ENCODE data around the gene PIGC.

The PIGC gene

GRCh38 chr1:172414331-172414730 is 29.5 kb downstream of the PIGC start:
- no peak overlapping the region for H3K4me3 ChIP-seq (ENCODE audit: low read depth, low read length)
- no peak for DNase-seq (ENCODE audit: low read depth)
- TF ChIP-seq CTCF (IDR thresholded peaks at IDR 0.05; ENCODE audit: control insufficient read depth, extremely low read depth, insufficient read depth): no peak

GRCh38 chr1:172411791-172412338 is 32.0 kb downstream of the PIGC start:
- DNase-seq (ENCODE audit: low read depth): no peak
- no peak overlapping the region for H3K4me3 ChIP-seq (ENCODE audit: low read depth, low read length)
- no peak for TF ChIP-seq CTCF (IDR thresholded peaks at IDR 0.05; ENCODE audit: control insufficient read depth, extremely low read depth, insufficient read depth)

- H3K4me3 ChIP-seq (ENCODE audit: low read depth, low read length): no peak overlapping the region
- no peak for DNase-seq (ENCODE audit: low read depth)
- TF ChIP-seq CTCF (IDR thresholded peaks at IDR 0.05; ENCODE audit: control insufficient read depth, extremely low read depth, insufficient read depth): no peak
Observed at GRCh38 chr1:172410027-172410426, 33.8 kb downstream of the PIGC start.

GRCh38 chr1:172408958-172409357 is 34.9 kb downstream of the PIGC start:
- TF ChIP-seq CTCF (IDR thresholded peaks at IDR 0.05; ENCODE audit: control insufficient read depth, extremely low read depth, insufficient read depth): no peak
- H3K4me3 ChIP-seq (ENCODE audit: low read depth, low read length): no peak overlapping the region
- no peak for DNase-seq (ENCODE audit: low read depth)

GRCh38 chr1:172406968-172407367 is 36.9 kb downstream of the PIGC start:
- no peak for DNase-seq (ENCODE audit: low read depth)
- no peak overlapping the region for H3K4me3 ChIP-seq (ENCODE audit: low read depth, low read length)
- no peak for TF ChIP-seq CTCF (IDR thresholded peaks at IDR 0.05; ENCODE audit: control insufficient read depth, extremely low read depth, insufficient read depth)

GRCh38 chr1:172405912-172406311 is 38.0 kb downstream of the PIGC start:
- H3K4me3 ChIP-seq (ENCODE audit: low read depth, low read length): no peak overlapping the region
- no peak for DNase-seq (ENCODE audit: low read depth)
- TF ChIP-seq CTCF (IDR thresholded peaks at IDR 0.05; ENCODE audit: control insufficient read depth, extremely low read depth, insufficient read depth): no peak

- H3K4me3 ChIP-seq (ENCODE audit: low read depth, low read length): no peak overlapping the region
- no peak for TF ChIP-seq CTCF (IDR thresholded peaks at IDR 0.05; ENCODE audit: control insufficient read depth, extremely low read depth, insufficient read depth)
- DNase-seq (ENCODE audit: low read depth): peak; percentile 7
Observed at GRCh38 chr1:172404121-172404520, 39.7 kb downstream of the PIGC start.

All from LNCaP clone FGC (cell line).